Activated T-cell treated with anti-CD3 and anti-CD28 coated beads, Interleukin-2, amount 50 U/mL, for 1 hour (primary cell): ENCODE data around the gene ECI1.
"Not testable (repeated sequence)": the region's sequence is repeated elsewhere in the genome, so short reads cannot be mapped to it uniquely, and the experiment has no call there.

ENCODE experiments used
- DNase-seq: peaks from one replicate; pipeline ENCODE4 v3.0.0-alpha.2; 2020

ECI1 gene

DNA sequence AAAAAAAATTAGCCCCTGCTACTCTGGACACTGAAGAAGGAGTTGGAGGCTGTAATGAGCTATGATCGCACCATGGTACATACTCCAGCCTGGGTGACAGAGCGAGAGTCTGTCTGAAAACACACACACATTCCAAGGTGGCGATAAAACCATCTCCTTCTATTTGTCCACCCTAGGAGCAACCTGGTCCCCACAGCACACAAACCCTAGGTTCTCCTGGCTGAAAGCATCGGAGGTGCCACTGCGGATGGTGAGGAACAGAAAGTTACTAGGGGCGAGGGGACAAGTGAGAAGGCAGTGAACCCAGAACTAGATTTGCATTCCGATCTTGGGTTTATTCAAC is 1.4 kb upstream of the ECI1 start:
- DNase-seq: no peak

DNA sequence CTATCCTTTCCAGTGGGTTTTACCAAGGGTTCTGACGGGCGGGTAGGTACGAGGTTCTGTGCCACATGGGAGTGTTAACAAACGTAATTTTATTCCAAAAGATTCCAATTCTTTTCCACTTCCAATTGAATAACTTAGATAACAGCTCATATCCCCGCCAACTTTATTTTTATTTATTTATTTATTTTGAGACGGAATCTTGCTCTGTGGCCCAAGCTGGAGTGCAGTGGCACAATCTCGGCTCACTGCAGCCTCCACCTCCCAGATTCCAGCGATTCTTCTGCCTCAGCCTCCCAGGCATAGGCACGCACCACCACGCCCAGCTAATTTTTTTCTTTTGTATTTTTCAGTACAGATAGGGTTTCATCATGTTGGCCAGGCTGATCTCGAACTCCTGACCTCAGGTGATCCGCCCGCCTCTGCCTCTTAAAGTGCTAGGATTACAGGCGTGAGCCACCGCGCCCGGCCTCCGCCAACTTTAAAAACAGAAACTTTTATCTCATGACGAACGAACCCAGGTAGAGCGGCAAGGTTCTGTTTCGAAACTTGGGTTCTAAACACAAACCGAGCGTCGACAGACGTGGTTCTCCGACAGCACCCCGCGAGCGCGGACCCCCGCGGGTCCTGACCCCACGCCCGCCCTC is 613 bp downstream of the ECI1 start:
- DNase-seq: no peak

DNA sequence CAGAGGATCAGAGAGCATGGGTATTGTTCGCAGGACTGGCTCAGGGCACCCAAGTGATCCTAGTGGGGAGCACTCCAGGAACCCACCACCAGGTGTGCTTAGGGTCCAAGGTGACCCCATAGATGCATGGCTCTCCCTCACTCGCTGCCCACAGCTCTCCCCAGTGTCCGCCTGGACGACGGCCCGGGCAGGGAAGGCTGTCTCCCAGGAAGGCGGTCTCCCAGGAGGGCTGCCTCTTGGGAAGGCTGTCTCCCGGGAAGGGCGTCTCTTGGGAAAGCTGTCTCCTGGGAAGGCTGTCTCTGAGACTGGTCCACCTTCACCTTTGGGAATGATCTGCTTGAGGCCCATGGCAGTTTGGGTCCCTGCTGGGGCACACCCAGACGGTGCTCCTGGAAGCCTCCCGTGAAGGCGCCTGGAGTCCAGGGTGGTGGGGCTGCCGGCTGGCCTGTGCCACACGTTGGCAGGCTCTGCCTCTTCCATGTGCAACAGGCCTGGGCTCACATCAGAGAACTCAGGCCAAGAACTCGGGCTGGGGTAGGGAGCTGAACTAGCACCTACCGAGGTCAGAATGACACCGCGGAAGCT is 5.0 kb downstream of the ECI1 start:
- no peak for DNase-seq

DNA sequence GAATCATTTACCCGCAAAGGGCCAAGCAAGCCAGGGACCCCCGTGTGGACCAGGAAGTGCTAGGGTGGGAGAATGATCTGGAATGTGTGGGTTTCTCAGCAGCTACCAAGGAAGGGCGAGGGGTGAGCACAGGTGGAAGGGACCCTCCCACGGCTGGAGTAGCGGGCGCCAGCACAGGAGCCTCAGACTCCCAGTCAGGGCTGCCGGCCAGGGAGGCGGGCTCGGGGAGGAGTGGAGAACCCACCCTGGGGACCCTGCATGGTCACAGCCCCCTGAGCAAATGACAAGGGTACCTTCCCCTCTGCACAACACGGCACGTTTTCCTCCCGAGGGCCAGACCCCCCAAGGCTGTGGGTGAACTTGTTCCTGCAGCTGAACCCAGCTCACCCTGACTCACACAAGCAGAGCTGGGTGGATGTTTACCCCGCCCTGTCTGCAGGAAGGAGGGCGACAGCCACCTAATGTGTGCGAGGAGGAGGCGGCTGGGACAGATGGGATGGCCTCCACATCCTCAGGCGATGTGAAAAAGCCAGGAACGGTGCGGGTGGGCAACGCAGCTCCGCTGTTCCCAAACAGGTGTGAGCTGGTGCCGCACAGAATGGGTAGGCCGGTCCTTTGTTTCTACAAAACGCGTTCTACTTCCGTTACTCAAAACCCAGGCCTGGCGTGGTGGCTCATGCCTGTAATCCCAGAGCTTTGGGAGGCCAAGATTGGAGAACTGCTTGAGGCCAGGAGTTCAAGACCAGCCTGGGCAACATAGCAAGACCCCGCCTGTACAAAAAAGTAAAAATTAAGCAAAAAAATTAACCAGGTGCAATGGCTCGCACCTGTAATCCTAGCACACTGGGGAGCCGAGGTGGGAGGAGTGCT is 6.2 kb downstream of the ECI1 start:
- no peak for DNase-seq

DNA sequence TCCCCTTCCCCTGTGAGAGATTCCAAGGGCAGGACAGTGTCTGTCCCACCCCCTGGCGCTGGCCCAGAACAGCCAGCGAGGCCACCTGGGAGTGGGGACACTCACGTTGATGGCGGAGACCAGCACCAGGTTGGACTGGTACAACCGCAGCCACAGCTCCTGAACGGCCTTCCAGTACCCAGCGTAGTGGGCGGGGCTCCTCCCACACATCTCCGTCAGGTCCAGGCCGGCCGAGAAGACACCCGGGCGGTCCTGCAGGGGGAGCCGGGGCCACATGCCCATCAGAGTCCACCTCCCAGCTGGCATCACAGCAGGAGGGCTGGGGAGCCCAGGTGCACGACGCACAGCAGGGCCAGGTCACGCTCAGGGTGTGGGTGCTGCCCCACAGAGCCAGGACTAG is 7.1 kb downstream of the ECI1 start:
- no peak for DNase-seq

DNA sequence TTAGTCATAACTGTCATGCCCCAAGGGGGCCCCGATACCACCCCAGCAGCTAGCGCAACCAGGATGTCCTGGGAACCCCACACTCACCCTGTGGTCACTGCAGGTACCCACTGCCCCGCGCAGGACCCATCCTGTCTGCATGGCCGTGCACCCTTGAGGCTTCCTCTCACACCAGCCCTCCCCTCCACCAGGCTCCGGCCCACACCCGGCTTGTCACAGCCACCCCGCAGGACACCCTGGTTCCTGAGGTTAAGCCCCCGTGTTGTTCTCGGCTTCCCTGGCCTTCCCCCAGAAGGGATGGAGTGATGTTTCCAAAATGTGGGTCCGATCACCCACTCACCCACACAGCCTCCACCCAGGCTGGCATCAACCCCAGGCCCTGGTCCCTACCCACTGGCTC is 7.6 kb downstream of the ECI1 start:
- no peak for DNase-seq

DNA sequence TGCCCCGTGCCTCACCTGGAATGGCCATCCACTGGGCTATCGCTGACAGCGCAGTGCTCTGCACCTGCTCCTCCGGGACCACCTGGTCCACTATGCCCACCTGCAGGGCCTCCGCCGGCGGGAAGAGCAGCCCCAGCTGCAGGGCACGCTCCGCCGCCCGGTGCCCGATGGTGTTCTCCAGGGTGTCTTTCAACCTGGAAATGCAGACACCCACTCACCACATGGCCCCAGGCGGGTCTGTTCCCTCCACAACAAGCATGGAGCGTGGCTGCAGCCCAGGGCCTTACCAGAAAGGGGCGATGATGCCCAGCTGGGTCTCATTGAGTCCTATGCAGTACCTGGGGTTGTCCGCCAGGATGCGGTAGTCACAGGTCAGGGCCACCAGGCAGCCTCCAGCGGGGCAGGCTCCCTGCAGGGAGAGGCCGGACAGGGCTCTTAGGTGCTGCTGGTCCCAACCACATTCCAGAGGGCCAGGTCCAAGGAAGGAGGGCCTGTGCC is 8.3 kb downstream of the ECI1 start:
- DNase-seq: no peak

DNA sequence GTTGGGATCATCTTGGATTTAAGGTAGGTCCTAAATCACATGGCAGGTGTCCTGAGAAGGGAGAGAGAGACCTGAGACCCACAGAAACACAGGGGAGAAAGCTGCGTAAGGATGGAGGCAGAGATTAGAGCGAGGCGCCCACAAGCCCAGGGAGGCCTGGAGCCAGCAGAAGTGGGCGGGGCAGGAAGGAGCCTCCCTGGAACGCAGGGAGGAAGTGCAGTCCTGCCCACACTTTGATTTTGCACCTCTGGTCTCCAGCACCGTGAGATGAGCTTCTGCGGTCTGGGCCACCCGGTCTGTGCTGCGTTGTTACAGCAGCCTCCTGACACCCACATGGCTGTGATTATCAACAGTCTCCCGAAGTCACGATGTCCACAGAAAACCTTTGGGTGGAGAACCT is 8.8 kb downstream of the ECI1 start:
- no peak for DNase-seq

DNA sequence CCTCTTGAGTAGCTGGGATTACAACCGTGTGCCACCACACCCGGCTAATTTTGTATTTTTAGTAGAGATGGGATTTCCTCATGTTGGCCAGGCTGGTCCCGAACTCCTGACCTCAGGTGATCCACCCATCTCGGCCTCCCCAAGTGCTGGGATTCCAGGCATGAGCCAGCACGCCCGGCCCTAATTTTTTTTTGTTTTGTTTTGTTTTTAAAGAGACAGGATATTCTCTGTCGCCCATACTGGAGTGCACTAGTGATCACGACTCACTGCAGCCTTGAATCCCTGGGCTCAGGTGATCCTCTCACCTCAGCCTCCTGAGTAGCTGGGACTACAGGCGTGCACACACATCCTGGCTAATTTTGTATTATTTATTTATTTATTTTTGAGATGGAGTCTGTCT is 11.1 kb downstream of the ECI1 start:
- not testable (repeated sequence) for DNase-seq

DNA sequence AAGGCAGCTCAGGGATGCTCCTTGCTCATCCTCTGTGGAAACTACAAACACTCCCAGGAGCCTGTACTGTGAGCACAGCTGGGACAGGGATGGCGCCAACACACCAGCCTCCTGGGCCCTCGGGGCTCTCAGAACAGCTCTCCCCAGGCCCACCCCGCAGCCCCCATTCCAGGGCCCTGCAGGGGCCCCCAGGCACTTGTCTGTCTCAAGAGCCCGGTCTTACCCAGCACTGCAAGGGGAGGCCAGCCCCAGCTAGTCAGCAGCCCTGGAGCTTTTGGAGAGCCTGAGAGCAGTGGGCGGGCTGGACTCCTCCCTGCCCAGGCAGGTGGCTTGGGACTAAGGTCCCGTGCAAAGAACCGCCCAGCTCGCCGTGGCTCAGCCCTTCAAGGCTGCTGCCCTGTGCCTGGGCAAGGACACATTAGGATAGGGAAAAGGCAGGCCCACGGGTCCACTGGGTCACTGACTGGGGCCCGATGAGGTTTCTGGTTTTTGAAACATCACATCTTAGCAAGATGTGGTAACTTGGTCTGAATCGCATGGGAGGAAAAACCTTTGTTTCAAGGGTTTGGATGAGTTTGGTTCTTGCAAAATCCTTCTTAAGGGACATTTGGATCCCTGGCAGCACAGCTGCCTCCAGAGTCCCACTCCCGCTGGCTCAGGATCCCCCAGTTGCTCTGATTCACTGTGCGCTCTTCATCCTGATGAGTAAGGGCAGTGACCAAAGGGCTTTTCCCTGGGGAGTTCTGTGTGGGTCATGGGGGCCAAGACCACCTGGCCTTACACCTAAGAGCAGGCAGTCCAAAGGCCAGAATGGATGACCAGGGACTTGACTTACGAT is 12.3 kb downstream of the ECI1 start:
- DNase-seq: no peak

DNA sequence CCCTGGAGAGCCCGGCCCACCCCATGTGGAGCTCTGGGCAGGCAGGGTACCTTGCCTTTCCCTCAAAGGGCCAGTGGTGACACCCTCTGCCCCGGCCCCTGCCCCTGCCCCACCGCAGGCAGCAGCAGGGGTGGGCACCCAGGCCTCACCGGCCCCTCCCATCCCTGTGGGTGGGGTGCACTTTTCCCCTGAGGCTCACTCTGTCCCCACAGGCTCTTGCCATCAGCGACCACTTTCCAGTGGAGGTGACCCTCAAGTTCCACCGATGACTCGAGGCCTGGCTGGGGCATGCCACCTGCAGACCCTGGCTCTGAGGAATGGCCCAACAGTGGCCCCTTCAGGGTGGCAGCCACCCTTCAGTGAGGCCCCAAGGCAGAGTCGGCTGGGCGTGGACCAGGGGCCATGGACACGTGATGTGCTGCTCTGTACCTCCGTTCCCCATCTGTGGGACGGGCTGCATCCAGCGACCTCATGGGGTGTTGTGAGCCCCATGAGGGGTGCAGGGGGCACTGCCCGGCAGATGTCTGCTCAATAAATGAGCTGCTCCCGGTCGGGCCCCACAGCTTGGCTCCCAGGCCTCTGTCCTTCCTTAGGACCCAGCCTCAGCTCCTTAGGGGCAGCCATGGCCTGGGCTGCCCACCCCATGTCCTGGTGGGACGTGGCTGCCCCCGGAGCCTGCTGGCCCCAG is 13.1 kb downstream of the ECI1 start:
- no peak for DNase-seq

DNA sequence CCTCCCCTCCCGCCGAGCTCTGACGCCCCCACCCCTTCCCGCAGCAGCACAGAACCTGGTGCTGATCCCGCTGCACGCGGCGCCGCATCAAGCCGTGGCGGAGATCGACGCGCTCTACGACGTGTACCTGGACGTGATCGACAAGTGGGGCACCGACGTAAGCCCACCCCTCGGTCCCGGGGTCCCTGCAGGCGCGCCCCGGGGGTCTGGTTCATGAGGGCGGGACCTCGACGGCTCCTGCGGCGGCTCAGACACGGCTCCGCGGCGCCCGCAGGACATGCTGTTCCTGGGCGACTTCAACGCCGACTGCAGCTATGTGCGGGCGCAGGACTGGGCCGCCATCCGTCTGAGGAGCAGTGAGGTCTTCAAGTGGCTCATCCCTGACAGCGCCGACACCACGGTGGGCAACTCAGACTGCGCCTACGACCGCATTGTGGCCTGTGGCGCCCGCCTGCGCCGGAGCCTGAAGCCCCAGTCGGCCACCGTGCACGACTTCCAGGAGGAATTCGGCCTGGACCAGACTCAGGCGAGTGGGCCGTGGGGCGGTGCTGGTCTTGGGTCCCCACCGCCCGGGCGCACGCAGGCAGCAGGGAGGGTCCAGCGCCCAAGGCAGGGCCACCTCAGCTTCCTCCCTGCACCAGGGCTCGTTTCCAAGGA is 13.8 kb downstream of the ECI1 start:
- no peak for DNase-seq

DNA sequence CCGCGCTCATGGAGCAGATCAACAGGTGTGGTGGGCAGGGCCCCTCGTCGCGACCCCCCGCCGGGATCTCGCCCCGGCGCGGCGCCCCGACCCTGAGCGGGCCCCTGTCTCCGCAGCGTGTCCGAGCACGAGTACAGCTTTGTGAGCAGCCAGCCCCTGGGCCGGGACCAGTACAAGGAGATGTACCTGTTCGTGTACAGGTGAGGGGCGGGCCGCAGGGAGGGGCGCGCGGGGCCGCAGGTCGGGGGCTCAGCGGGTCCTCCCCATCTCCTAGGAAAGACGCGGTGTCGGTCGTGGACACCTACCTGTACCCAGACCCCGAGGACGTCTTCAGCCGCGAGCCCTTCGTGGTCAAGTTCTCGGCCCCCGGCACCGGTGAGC is 14.3 kb downstream of the ECI1 start:
- DNase-seq: no peak

DNA sequence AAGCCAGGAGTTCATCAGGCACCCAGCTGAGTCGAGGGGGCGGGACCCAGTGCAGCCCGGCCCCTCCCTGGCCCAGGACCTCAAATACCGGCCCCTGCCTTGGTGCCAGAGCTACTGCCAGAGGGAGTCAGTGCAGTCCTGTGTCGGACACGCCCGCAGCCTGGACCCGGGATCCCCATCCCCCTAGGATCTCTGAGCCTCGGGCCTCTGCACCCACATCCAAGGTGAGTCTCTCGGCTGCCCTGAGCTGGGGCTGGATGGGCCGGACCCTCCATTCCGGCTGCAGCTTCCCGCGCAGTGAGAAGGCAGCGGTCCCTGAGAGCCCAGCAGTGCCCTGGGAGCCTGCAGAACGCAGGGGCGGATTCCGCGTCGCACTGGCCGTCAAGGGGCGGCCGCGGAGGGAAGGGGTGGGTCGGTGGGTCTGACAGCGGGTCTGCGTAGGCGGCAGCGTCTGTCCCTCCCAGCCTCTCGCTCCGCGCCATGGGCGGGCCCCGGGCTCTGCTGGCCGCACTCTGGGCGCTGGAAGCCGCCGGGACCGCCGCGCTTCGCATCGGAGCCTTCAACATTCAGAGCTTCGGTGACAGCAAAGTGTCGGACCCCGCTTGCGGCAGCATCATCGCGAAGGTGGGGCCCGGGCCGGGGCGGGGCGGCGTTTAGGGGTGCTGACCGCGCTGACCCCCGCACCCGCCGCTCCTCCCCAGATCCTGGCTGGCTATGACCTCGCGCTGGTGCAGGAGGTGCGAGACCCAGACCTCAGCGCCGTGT is 14.9 kb downstream of the ECI1 start, which contains the start of gene DNASE1L2:
TSS of gene DNASE1L2 (plus strand) at position 108 of the 765 bp plus-strand sequence. CDS start at position 481, 373 bp downstream.
- no peak for DNase-seq

DNA sequence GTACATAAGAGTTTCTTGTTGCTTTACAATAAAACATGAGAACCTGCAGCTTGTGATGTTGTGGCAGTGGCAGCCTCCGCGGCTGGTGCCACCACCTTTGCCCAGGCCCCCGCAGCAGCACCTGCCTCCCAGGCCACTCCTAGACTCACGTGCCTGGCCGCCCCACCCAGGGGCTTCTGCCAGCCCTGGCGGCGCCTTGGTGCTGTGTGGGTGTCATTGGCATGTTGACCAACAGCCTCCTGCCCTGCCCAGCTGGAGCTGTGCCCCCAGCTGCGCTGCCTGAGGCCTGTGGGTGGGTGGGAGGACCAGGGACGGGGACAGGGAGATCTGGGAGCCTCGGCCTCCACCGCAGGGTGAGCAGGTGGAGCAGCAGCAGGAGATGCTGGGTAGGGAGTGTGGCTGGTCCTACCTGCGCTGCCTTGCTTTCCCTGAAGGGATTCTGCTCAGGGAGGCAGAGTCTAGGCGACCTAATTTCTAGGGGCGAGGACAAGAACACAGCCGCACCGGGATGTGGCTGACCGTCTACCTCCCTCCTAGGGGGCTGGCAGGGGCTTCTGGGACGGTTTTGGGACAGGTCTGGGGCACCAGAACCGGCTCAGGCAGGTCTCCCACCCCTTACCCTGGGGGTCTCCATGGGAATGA is 15.6 kb downstream of the ECI1 start:
- no peak for DNase-seq

DNA sequence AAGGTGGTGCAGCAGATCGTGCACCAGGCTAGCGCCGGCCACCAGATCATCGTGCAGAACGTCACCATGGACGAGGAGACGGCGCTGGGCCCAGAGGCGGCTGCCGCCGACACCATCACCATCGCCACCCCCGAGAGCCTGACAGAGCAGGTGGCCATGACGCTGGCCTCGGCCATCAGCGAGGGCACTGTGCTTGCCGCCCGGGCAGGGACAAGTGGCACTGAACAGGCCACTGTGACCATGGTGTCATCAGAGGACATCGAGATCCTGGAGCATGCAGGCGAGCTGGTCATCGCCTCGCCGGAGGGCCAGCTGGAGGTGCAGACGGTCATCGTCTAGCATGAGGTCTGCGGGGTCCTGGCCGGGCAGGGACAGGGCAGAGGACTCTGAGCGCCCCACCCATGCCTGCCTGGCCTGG is 16.1 kb downstream of the ECI1 start:
- no peak for DNase-seq

DNA sequence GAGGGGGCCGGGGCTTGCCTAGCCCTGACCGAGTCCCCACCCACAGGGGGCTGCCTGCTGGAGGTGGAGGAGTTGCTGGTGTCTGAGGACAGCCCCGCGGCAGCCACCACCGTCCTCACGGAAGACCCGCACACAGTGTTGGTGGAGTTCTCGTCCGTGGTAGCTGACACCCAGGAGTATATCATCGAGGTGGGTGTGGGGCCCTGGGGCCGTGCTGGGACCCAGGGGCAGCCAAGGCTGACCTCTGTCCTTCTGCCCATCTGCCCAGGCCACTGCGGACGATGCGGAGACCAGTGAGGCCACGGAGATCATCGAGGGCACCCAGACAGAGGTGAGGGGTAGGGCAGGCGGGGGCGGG is 16.6 kb downstream of the ECI1 start:
- DNase-seq: no peak

DNA sequence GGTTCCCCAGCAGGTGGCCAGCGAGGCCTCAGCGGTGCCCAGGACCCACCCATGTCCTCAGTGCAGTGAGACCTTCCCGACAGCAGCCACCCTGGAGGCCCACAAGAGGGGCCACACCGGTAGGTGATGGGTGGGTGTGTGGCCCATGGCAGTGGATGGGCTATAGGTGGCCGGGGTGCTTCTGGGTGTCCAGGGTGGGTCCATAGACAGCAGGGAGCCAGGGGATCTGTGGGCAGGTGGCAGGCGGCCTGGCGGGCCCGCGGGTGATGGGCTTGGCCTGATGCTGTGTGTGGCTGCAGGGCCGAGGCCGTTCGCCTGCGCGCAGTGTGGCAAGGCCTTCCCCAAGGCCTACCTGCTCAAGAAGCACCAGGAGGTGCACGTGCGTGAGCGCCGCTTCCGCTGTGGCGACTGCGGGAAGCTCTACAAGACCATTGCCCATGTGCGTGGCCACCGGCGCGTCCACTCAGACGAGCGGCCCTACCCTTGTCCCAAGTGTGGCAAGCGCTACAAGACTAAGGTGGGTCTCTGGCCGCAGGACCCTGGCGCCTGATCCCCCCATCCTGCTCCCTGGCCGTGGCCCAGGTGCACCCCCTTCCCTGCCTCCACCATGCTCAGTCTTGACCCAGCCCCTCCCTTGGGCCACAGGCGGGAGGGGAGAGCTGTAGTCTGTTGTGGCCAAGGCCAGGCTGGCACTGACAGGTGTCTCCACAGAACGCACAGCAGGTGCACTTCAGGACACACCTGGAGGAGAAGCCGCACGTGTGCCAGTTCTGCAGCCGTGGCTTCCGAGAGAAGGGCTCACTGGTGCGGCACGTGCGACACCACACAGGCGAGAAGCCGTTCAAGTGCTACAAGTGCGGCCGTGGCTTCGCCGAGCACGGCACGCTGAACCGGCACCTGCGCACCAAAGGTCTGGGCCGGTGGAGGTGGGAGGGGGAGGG is 17.2 kb downstream of the ECI1 start:
- no peak for DNase-seq

DNA sequence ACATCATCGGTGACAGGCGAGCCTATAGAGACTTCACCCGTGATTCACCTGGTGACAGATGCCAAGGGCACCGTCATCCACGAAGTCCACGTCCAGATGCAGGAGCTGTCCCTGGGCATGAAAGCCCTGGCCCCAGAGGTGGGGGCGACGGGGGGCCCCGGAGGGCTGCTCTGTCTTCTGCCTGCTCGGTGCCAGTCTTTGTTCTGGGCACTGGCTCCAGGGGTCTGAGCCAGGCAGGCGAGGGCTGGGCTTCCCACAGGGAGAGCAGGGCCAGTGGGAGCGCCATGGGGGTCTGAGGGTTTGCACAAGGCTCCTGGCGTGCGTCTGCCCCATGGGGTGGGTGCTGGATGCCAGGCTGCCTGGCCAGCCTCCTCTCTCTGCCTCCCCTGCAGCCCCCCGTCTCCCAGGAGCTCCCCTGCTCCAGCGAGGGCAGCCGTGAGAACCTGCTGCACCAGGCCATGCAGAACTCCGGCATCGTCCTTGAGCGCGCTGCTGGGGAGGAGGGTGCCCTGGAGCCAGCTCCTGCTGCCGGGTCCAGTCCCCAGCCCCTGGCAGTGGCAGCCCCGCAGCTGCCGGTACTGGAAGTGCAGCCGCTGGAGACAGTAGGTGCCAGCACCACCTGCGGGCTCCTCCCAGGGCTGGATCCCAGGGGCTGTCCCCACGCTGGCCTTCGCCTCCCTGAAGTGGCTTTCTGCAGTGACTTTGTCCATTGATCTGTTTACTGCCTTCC is 18.2 kb downstream of the ECI1 start:
- no peak for DNase-seq
